Activated T-helper 9 cell treated with anti-CD3 and anti-CD28 coated beads, Interleukin-2, amount 50 U/mL, for 16 hours (primary cell): Measurements from ENCODE around the gene PHAX.
"Not testable (repeated sequence)": the region's sequence is repeated elsewhere in the genome, so short reads cannot be mapped to it uniquely, and the experiment has no call there.

ENCODE experiments used
- DNase-seq: peaks from one replicate; pipeline ENCODE4 v3.0.0-alpha.2; 2020; ENCODE audit warnings: low read depth

PHAX gene

GRCh38 chr5:126600631-126601511 is at the start of gene PHAX:
Gene PHAX, plus strand, starts transcription at chr5:126600947. Its CDS starts 16 bp downstream, at chr5:126600963.
- peak; percentile 64 for DNase-seq

GRCh38 chr5:126552614-126553013 is 48.1 kb upstream of the PHAX start:
- no peak for DNase-seq

- DNase-seq: not testable (repeated sequence)
Measured at GRCh38 chr5:126555101-126555500, 45.6 kb upstream of the PHAX start.

- no peak for DNase-seq
Measured at GRCh38 chr5:126561908-126562307, 38.8 kb upstream of the PHAX start.

GRCh38 chr5:126562823-126563222 is 37.9 kb upstream of the PHAX start:
- DNase-seq: no peak

- DNase-seq: no peak
Measured at GRCh38 chr5:126568206-126568755, 32.5 kb upstream of the PHAX start.

GRCh38 chr5:126575644-126576043 is 25.1 kb upstream of the PHAX start:
- DNase-seq: no peak

GRCh38 chr5:126576974-126577373 is 23.8 kb upstream of the PHAX start:
- no peak for DNase-seq

- DNase-seq: no peak
Measured at GRCh38 chr5:126577415-126577814, 23.3 kb upstream of the PHAX start.

GRCh38 chr5:126579716-126580115 is 21.0 kb upstream of the PHAX start:
- DNase-seq: no peak

- DNase-seq: no peak
Measured at GRCh38 chr5:126583761-126584160, 17.0 kb upstream of the PHAX start.

GRCh38 chr5:126587551-126588390 is 13.0 kb upstream of the PHAX start:
- no peak for DNase-seq

GRCh38 chr5:126589536-126590297 is 11.0 kb upstream of the PHAX start:
- no peak for DNase-seq

- DNase-seq: no peak
Measured at GRCh38 chr5:126591549-126591948, 9.2 kb upstream of the PHAX start.

GRCh38 chr5:126594748-126595485 is 5.8 kb upstream of the PHAX start, which contains the start of gene ALDH7A1:
Gene ALDH7A1, minus strand, starts transcription at chr5:126595219. Its CDS starts 21 bp downstream, at chr5:126595198.
- peak; percentile 19 for DNase-seq

GRCh38 chr5:126595486-126596083 is 5.2 kb upstream of the PHAX start:
- no peak for DNase-seq

- DNase-seq: no peak
Measured at GRCh38 chr5:126597156-126597555, 3.6 kb upstream of the PHAX start.

- DNase-seq: no peak
Measured at GRCh38 chr5:126599499-126599898, 1.2 kb upstream of the PHAX start.

GRCh38 chr5:126599971-126600630 is 646 bp upstream of the PHAX start:
- not testable (repeated sequence) for DNase-seq

GRCh38 chr5:126603402-126603991 is 2.8 kb downstream of the PHAX start:
- no peak for DNase-seq
